NCI-H524 treated with DMSO at 0.1 percent for 48 hours (cell line): ENCODE measurements around the gene RPL5.
"Not testable (repeated sequence)": the region's sequence is repeated elsewhere in the genome, so short reads cannot be mapped to it uniquely, and the experiment has no call there.

Experiments used
- DNase-seq: peaks from one replicate; lab custom pipeline; 2025; lab: John Stamatoyannopoulos, UW

The RPL5 gene

DNA sequence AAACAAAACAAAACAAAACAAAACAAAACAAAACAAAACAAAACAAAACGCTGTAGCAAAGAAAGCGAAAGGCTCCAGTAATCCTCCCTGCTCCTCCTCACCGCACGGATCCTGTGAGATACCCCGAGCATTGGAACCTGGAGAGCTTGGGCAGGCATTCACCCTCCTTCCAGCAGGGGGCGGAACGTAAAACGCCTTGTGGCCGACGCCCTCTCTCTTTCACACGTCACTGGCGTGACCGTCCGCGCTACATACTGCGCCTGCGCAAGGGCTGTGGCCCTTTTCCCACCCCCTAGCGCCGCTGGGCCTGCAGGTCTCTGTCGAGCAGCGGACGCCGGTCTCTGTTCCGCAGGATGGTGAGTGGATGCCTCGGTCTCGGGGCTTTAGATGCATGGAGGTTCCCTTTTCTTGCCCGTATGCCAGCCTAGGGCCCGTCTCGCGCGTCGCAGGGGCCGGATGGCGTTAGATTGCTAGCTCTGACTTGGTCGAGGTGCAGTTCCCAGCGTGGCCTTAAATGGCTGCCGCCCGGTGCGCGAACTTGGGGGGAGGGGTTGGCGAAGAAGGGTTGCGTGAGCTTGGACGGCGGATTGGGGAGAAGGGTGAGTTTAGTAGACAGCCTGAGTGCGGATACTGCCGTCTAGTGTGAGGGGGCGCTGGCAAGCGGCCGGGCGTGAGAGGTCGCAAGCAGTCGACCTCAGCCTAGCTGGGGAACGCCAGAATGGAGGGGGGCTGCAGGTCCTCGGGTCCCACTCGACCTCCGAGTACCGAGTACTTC is at the start of gene RPL5:
Gene RPL5, plus strand, starts transcription at position 279 of the 775 bp plus-strand sequence. Its CDS starts 75 bp downstream, at position 354.
- DNase-seq: peak; percentile 79

GRCh38 chr1:92783550-92783949 is 48.3 kb upstream of the RPL5 start:
- DNase-seq: not testable (repeated sequence)

- no peak for DNase-seq
Measured at GRCh38 chr1:92784021-92784638, 47.7 kb upstream of the RPL5 start.

GRCh38 chr1:92784639-92785500 is 47.0 kb upstream of the RPL5 start, which contains the start of gene EVI5:
TSS of gene EVI5 (minus strand) at chr1:92785108. CDS start at chr1:92736546, 48,562 bp downstream.
- peak; percentile 88 for DNase-seq

DNA sequence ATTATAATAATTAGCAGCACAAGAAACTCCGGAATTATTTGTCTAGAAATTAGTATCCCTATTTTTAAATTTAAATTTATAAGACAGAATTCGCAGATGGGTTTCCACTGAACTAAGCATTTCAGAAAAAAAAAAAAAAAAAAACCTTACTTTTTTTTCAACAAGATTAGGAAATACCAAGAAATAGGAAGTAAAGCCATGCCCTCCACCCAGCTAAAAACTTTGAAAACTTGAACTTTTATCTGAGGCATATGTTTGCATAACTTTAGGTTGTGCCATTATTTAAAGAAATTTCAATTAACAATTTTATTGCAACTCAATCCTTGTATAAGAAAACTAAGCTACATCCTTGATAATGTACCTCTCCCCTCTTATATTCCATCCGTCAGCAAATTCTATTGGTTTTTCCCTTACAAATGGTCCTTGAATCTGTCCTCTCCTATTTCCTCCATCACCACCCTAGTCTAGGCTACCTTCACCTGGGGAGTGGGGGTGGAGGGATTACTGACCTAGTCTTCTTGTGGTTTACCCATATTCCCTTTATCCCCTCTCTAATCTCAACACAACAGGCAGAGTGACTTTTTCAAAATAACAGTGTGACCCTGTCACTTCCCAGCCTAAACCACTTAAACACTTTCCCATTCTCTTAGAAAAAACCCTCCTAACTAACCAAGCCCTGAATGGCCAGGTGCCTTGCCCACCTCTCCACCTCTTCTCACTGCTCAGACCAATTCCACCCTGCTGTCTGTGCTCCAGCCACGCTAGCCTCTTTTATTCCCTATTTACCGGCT is 45.5 kb upstream of the RPL5 start:
- no peak for DNase-seq

GRCh38 chr1:92790081-92790480 is 41.8 kb upstream of the RPL5 start:
- no peak for DNase-seq

GRCh38 chr1:92790867-92791266 is 41.0 kb upstream of the RPL5 start:
- DNase-seq: no peak

DNA sequence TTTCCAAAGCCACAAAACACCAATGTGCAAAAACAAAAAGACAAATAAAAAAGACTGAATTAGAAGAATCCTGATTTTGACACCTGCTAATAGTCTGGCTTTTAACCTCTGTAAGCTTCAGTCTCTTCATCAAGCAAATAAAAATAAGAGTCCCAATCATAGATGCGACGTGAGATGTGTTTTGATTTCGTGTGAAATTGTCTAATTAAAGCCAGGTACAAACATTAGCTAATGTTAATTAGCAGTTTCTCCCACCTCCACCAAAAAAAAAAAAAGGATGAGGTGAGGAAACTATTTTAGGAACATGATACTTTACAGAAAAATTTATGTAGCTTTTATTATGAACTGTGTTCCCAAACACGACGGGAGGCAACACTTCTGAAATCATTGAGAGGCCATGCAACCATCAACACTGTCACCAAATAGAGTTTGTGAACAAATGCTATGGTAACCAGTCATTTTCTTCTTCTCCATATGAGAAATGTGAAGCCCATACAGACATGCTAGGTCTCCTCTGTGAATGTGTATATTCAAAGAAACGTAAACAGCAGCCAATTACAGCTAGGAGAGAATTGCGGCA is 40.3 kb upstream of the RPL5 start:
- no peak for DNase-seq

- DNase-seq: no peak
Measured at GRCh38 chr1:92792340-92792782, 39.5 kb upstream of the RPL5 start.

- no peak for DNase-seq
Measured at GRCh38 chr1:92795166-92795565, 36.7 kb upstream of the RPL5 start.

DNA sequence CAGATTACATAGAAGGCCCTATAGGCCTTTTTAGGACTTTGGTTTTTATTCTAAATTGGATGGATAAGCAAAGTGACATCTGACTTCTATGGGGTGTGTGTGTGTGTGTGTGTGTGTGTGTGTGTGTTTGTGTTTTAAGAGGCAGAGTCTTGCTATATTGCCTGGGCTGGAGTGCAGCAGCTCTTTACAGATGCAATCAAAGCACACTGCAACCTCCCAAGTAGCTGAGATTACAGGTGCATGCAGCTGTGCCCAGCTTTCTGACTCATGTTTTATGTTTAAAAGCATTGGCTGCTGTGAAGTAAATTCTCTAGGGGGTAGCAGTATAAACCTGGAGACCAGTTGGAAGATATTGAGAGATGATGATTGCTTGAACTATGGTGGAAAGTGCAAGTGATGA is 34.5 kb upstream of the RPL5 start:
- DNase-seq: no peak

DNA sequence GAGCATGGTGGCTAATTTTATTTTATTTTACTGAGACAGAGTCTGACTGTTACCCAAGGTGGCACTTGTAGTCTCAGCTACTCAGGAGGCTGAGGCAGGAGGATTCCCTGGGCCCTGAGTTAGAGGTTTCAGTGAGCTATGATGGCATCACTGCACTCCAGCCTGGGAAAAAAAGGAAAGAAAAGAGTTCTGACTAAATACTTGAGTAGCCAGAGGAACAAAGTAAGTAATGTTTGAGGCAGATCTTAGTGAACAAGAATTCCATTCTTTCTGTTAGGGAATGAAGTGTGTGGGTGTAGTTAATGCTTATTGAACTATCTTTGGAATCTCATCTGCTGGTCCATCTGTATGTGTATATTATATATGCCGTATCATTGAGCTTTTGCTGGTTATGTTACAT is 33.9 kb upstream of the RPL5 start:
- DNase-seq: no peak

- no peak for DNase-seq
Measured at GRCh38 chr1:92803140-92803887, 28.5 kb upstream of the RPL5 start.

DNA sequence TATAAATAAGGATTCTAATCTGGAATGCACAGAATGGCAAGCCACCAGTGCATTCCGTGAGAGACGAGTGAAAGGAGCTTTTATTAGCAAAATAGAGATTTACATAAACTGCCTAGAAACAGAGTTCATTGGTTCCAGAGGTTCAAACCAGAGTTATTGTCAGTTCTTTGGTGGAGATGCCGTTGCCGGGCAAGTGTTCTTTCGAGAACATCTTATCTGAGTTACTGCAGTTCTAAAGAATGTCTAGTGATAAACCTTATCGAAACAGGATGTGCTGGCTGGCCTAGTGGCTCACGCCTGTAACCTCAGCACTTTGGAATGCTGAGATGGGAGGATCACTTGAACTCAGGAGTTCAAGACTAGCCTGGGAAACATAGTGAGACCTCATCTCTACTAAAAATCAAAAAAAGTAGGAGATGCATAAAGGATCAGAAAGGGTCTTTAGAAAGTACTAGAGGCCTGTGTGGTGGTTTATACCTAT is 27.1 kb upstream of the RPL5 start:
- no peak for DNase-seq

GRCh38 chr1:92805216-92805615 is 26.6 kb upstream of the RPL5 start:
- no peak for DNase-seq

DNA sequence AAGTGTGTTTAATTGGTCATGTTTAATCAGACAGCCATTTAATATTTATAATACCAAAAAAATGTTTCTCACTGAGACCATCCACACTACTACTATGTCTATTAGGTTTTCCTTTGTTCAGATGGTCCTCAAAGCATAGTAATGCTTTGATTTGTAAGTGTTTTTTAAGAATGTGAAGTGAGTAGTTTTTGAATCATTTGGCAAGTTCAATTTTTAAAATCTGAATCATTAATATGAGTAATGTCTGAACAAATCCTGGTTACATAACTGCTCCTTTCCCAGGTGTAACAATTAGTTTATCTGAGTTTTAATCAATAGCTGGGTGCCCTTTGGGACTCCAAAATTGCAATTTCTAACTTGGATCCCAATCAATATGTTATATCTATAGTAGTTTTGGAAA is 23.5 kb upstream of the RPL5 start:
- no peak for DNase-seq

GRCh38 chr1:92816732-92817131 is 15.1 kb upstream of the RPL5 start:
- DNase-seq: no peak

DNA sequence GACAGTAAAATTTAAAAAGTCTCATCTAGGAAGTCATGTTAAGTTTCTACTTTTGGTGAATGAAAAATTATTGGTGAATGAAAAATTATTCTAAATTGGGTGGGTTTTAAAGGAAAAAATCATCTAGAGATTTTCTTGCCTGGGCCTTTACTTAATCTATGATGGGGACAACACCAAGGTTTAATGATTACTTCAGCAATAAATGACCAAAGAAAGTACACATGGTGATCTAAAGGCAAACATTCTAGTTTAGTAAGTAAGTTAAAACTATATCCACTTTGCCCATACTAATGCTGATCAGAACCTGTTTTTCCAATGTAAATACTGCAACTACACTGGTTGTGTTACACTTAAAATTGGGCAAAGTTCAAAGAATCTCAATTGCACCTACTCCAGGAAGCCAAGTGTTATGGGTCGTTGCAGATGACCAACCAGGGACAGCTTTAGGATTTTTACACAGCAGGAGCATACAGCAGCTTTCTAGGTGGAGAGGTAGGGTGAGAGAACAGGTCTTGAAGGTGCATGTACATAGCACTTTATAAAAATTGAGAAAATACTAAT is 14.6 kb upstream of the RPL5 start:
- no peak for DNase-seq

- DNase-seq: no peak
Measured at GRCh38 chr1:92817986-92818764, 13.7 kb upstream of the RPL5 start.
